CD4-positive, alpha-beta T cell treated with Interferon alpha-2 for 1 hour (primary cell): ENCODE measurements around the gene ANKRD66.
"Not testable (repeated sequence)": the region's sequence is repeated elsewhere in the genome, so short reads cannot be mapped to it uniquely, and the experiment has no call there.

Experiments
- DNase-seq, 2 donors: peaks; one replicate each; pipeline ENCODE4 v3.0.0-alpha.2; 2020 to 2022

Gene ANKRD66

GRCh38 chr6:46746696-46747095 is at the start of gene ANKRD66:
Gene ANKRD66 (plus strand): TSS chr6:46746933. CDS start chr6:46751949, 5,016 bp downstream.
- no peak for DNase-seq

GRCh38 chr6:46699970-46700369 is 46.8 kb upstream of the ANKRD66 start:
- DNase-seq = no peak

DNA sequence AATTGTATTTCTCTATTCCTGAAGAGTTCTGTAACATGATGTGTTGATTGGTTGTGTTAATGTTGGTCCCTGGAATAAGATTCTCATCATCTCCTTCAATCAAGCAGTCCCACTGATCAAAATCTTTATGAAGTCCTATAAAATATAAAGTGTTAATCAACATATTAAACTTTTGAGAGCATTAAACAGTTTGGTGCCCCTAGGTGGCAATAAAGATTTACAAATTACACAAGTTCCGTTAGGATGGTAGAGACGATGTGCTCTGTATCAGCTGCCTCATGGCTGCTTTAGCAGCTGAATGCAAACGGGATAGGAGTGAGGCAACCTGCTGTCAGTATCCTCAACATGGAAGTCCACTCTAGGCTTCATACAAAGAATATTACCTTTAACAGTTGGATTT is 42.2 kb upstream of the ANKRD66 start:
- DNase-seq = no peak

DNA sequence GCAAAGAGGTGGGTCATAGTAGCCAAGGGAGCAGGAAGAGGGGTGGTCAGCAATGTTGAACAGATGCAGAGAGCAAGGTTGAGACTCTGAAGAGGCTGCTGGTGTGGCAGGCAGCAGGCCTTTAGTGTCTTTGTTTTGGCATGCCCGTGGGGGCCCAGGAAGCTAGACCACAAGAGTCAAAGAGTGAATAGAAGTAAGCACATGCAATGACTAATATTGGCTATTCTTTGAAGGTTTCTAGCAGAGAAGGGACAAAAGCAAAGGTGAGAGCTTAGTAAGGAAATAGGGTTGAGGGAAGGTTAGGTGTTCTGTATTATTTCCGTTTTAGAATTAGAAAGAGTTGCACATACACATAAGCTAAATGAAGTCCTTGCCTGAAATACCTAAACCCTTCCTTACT is 40.3 kb upstream of the ANKRD66 start:
- no peak for DNase-seq

GRCh38 chr6:46711491-46711890 is 35.2 kb upstream of the ANKRD66 start:
- no peak for DNase-seq

DNA sequence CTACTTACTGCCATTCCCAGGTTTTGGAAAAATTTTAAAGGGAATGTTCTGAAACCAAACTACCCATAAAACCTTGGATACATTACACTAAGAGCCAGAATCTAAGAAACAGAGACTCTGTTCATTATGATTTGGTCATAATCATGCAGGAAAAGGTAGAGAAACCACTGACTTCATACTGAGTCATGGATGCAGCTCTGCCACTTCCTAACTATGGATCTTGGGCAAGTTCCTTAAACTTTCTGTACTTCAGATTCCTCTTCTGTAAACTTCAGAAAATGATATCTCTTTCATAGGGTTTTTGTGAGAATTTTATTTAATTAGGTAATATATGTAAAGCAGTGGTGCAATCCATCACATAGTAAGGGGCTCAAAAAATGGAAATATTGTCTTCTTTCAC is 31.6 kb upstream of the ANKRD66 start:
- peak in 1 of 2 donors; percentile 5 for DNase-seq

GRCh38 chr6:46719099-46719498 is 27.6 kb upstream of the ANKRD66 start:
- DNase-seq = no peak

GRCh38 chr6:46720401-46720800 is 26.3 kb upstream of the ANKRD66 start:
- DNase-seq = no peak

- no peak for DNase-seq
Measured at GRCh38 chr6:46729787-46730326, 16.9 kb upstream of the ANKRD66 start.

- DNase-seq = peak in 1 of 2 donors; percentile 1
Measured at GRCh38 chr6:46730921-46731461, 15.7 kb upstream of the ANKRD66 start.

GRCh38 chr6:46733341-46733801 is 13.4 kb upstream of the ANKRD66 start:
- no peak for DNase-seq

- DNase-seq = peak in 1 of 2 donors; percentile 1
Measured at GRCh38 chr6:46734867-46735719, 11.6 kb upstream of the ANKRD66 start, which contains the start of gene PLA2G7. Gene PLA2G7 (minus strand): TSS chr6:46735375. CDS start chr6:46722891, 12,484 bp downstream.

- DNase-seq = no peak
Measured at GRCh38 chr6:46735720-46736031, 11.1 kb upstream of the ANKRD66 start.

DNA sequence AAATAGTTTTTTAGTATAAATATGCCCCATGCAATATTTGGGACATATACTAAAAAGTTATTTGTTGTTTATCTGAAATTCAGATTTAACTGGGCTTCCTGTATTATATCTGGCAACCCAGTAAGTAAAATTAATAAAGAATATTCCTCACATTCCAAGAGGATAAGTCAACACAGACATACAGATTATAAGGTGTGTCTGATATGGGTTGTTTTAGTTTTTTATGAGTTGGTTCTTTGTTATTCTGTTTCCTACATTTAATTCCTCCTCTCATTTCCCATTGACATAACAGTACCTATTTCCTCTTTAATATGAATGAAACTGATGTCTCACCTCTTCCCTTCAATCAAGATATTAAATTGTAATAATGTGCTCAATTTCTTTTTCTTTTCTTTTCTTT is 9.8 kb upstream of the ANKRD66 start:
- DNase-seq = no peak

DNA sequence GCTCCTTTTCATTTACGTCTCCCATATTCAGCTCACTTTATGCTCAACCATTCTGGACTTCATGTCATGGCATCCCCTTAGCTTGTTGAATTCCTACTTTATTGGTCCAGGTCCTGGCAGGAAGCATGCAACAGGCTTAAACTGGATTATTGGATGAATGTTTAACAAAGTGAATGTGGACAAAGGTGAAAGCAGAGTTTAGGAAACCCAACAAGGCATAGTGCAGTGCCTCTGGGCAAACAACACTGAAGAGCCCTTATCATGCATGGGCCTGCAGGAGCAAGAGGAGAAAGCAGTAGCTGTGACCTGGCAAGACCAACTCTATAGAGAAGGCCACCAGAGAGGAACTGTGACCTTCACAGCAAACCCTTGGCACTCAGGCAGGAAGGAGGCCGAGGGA is 5.3 kb upstream of the ANKRD66 start:
- DNase-seq = no peak

DNA sequence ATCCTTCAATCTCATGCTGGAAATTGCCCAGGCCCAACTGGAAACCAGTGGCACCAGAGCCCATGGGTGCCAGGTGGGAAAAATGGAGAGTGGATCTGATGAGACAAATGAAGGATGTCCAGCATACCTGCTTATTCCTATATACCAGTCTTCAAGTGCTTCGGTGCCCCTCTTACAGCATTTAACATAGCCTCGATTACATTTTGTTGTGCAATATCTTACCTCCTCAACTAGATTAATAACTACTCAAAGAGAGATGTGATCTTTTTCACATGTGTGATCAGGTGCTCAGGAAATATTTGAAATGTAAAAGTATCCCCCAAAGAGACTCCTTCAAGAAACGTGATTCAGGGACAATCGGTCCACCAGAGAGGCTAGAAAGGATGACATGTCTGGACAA is 4.8 kb upstream of the ANKRD66 start:
- DNase-seq = no peak

DNA sequence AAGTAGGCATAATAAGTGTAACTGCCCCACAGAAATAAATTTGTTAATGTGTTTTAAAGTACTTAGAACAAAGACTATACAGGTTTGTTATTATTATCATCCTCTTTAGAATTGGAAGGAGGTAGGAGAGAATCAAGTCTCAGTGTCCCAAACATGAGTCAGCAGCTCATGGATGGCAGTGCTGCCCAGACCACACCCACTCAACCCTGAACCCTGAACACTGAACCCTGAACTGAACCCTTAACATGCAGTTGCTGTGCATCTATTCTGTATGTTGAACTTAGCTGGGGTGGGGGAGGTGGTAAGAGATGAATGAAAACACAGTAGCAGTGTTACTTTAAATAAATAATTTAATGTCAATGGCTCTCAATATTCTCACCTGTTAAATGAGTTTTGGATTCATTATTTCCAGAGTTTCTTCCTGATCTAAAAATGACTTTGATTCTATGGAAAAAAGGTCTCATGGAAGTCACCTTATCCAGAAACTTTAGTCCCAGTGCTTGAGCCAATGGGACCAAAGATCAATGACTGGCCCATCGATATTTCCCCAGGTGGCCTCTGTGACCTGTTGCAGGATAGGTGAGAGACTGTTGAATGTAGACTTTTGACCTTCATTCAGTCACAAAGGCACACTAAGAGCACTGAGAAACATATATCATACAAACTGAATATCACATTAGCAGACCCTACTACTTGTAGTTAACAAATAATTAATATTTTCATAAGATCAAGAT is 3.1 kb upstream of the ANKRD66 start:
- no peak for DNase-seq

DNA sequence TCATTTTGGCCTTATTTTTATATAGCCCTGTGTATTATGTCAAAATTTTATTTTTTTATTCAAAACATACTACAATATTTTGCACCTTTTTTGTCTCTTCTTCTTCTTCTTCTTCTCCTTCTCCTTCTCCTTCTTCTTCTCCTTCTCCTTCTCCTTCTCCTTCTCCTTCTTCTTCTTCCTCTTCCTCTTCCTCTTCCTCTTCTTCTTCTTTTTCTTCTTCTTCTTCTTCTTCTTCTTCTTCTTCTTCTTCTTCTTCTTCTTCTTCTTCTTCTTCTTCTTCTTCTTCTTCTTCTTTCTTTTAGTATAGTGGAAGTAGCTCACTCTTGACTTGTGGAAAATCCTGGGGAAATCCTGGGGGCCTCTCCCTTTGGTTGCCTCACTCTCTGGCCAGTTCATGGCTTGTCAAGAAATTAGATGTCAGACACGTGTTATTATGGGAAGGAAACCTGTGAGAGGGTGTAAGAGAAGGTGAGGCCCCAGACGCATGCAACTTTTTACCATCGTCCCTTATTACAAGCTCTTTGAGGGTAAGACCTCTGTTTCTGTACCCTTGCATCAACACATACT is 2.5 kb upstream of the ANKRD66 start:
- DNase-seq = not testable (repeated sequence)

GRCh38 chr6:46745973-46746372 is 760 bp upstream of the ANKRD66 start:
- no peak for DNase-seq

- DNase-seq = no peak
Measured at GRCh38 chr6:46748940-46749503, 2.3 kb downstream of the ANKRD66 start.

DNA sequence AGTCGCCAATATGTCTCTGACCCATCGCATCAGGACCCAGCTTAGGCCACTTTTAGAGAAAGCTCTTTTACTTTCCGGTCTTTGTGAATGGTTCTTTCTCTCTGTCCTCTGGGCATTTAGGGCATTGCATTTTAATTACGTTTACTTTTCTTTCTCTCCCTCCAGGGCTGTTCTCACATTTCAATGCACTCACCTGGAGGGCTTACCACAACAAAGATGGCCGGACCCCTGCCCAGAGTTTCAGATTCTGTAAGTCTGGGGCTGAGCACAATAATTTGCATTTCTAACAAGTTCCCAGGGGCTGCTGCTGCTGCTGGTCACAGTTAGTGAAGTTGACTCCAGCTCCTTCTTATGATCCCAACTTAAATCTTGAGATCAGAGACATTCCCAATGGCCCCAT is 3.0 kb downstream of the ANKRD66 start:
- no peak for DNase-seq

- DNase-seq = no peak
Measured at GRCh38 chr6:46751658-46752057, 4.9 kb downstream of the ANKRD66 start.

DNA sequence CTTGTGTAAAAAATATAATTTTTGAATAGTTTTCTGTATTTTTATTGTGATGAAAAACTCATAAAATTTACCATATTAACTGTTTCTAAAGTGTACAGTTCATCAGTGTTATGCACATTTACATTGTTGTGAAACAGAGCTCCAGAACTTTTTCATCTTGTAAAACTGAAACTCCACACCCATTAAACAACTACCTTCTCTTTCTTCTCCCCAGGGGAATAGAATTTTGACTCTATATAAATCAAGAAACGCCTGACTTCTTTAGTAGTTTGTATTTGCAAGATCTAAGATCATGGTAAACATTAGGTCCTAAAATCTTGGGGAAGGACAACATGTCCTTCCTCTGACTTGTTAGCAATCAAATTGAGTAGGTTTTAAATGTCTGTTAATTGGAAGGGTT is 9.1 kb downstream of the ANKRD66 start:
- no peak for DNase-seq
